PC-9 (cell line): ENCODE data around the gene CIBAR2.

Experiments used
- EZH2 ChIP-seq: fragments of 200-600 bp; sonication (generic); IDR thresholded peaks from 2 replicates; pipeline ENCODE4 v1.8.0; 2017; ENCODE audit warnings: antibody characterized with exemption, low read depth
- TF ChIP-seq, protein P1 (sequence below): fragments of 200-600 bp; sonication (generic); conservative IDR thresholded peaks from 2 replicates; pipeline ENCODE4 v1.6.1; 2017; ENCODE audit warnings: mixed run types, antibody characterized with exemption, mild to moderate bottlenecking, moderate library complexity

DNA sequence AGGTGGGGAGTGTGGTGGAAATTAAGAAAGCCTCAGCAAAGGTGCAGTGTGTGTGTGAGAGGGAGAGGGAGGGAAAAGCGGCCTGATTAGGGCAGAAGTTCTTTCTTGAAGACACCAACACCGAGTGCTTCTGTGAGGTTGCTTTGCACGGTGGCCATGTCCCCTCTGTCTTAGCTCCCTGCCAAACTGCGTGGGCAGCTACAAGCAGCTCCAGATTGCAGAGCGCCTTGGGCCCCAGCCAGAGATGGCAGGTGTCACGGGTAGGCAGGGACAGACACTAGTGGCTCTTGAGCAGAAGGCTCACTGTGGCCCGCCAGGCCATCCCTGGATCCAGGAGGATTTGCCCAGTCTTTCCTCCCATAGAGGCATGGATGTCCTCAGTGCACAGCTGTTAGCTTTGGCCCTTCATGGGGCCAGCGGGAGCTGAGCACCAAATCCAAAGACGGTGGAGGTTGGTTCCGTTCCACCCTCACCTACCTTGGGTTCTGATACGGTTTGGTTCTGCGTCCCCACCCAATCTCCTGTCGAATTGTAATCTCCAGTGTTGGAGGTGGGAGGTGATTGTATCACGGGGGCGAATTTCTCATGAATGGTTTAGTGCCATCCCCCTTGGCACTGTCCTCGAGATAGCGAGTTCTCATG is 63.2 kb downstream of the CIBAR2 start:
- TF ChIP-seq, protein P1, sequence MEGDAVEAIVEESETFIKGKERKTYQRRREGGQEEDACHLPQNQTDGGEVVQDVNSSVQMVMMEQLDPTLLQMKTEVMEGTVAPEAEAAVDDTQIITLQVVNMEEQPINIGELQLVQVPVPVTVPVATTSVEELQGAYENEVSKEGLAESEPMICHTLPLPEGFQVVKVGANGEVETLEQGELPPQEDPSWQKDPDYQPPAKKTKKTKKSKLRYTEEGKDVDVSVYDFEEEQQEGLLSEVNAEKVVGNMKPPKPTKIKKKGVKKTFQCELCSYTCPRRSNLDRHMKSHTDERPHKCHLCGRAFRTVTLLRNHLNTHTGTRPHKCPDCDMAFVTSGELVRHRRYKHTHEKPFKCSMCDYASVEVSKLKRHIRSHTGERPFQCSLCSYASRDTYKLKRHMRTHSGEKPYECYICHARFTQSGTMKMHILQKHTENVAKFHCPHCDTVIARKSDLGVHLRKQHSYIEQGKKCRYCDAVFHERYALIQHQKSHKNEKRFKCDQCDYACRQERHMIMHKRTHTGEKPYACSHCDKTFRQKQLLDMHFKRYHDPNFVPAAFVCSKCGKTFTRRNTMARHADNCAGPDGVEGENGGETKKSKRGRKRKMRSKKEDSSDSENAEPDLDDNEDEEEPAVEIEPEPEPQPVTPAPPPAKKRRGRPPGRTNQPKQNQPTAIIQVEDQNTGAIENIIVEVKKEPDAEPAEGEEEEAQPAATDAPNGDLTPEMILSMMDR = no peak
- no peak for TF ChIP-seq EZH2
